ENCODE data around the gene SLF2.

Gene SLF2

GRCh38 chr10:100987685-100988049 is 74.9 kb downstream of the SLF2 start:
- no peak for DNase-seq (ENCODE audit: low read depth)
- H3K4me3 ChIP-seq (ENCODE audit: low read length) = peak overlapping the region; percentile 85
- TF ChIP-seq, protein P1, sequence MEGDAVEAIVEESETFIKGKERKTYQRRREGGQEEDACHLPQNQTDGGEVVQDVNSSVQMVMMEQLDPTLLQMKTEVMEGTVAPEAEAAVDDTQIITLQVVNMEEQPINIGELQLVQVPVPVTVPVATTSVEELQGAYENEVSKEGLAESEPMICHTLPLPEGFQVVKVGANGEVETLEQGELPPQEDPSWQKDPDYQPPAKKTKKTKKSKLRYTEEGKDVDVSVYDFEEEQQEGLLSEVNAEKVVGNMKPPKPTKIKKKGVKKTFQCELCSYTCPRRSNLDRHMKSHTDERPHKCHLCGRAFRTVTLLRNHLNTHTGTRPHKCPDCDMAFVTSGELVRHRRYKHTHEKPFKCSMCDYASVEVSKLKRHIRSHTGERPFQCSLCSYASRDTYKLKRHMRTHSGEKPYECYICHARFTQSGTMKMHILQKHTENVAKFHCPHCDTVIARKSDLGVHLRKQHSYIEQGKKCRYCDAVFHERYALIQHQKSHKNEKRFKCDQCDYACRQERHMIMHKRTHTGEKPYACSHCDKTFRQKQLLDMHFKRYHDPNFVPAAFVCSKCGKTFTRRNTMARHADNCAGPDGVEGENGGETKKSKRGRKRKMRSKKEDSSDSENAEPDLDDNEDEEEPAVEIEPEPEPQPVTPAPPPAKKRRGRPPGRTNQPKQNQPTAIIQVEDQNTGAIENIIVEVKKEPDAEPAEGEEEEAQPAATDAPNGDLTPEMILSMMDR (IDR thresholded peaks at IDR 0.05; ENCODE audit: insufficient read depth, low read depth, low read length, missing control alignments) = no peak

GRCh38 chr10:100988166-100988565 is 75.4 kb downstream of the SLF2 start:
- DNase-seq (ENCODE audit: low read depth) = no peak
- peak overlapping the region; percentile 85 for H3K4me3 ChIP-seq (ENCODE audit: low read length)
- TF ChIP-seq, protein P1 (IDR thresholded peaks at IDR 0.05; ENCODE audit: insufficient read depth, low read depth, low read length, missing control alignments) = no peak

DNA sequence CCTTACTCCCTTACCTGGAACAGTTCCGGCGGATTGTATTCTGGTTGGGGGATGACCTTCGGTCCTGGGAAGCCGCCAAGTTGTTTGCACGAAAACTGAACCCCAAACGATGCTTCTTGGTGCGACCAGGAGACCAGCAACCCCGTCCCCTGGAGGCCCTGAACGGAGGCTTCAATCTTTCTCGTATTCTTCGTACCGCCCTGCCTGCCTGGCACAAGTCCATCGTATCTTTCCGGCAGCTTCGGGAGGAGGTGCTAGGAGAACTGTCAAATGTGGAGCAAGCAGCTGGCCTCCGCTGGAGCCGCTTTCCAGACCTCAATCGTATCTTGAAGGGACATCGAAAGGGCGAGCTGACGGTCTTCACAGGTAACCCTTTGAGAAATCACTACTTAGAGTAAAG is 76.3 kb downstream of the SLF2 start:
- DNase-seq (ENCODE audit: low read depth) = no peak
- TF ChIP-seq, protein P1 (IDR thresholded peaks at IDR 0.05; ENCODE audit: insufficient read depth, low read depth, low read length, missing control alignments) = no peak
- no peak overlapping the region for H3K4me3 ChIP-seq (ENCODE audit: low read length)

DNA sequence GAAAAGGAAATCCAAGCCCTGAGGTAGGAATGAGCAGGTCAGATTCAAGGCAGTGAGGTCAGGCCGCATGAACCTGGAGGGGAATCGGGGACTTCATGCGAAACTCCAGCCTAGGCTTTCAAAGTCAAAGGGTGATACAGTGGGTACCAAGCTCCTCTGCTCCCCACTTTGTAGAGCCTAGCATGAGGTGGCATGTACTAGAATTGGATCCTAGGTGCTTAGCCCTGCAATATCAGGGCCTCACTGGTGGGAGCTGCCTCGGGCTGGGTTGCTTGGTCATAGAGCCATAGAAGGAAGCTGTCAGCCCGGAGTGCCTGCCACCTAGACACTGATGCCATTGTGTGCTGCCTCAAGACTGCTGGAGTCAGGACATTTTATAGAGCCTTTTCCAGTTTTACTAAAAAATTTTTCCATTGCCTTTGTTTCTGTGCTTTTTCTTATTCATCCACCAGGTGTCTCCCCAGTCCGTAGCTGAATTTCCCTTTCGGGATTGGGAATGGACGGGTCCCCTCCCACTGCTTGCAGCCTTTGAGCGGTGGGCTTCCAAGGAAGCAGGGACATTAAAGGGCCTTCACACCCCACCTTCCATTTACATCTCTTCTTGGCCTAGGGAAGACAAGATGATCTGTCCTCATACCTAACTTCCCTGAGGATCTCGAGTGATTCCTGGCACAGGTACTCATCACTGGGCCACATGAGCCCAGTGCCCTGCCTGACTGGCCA is 81.4 kb downstream of the SLF2 start:
- DNase-seq (ENCODE audit: low read depth) = peak; percentile 18
- no peak overlapping the region for H3K4me3 ChIP-seq (ENCODE audit: low read length)
- TF ChIP-seq, protein P1 (IDR thresholded peaks at IDR 0.05; ENCODE audit: insufficient read depth, low read depth, low read length, missing control alignments) = peak; percentile 53

DNA sequence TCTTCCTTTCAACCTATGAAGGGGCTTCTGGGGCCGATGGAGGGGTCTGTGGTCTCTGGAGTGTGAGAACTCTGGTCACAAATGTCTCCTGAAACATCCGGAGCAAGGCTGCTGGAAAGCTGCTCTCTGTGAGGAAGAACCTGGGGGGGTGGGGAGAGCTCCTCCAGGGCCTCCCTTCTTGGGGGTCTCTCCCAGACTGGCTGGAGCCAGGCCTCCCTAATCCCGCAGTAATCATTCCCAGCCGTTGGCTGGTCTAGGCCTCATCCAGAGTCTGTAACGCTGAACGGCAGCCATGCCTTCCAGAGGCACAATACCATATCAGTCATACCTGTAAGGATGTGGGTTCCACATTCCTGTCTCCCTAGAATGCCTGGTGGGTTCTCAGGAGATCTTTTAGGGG is 82.4 kb downstream of the SLF2 start:
- DNase-seq (ENCODE audit: low read depth) = no peak
- H3K4me3 ChIP-seq (ENCODE audit: low read length) = no peak overlapping the region
- TF ChIP-seq, protein P1 (IDR thresholded peaks at IDR 0.05; ENCODE audit: insufficient read depth, low read depth, low read length, missing control alignments) = no peak

GRCh38 chr10:100996678-100997359 is 84.1 kb downstream of the SLF2 start:
- peak overlapping the region; percentile 78 for H3K4me3 ChIP-seq (ENCODE audit: low read length)
- DNase-seq (ENCODE audit: low read depth) = peak; percentile 42
- TF ChIP-seq, protein P1 (IDR thresholded peaks at IDR 0.05; ENCODE audit: insufficient read depth, low read depth, low read length, missing control alignments) = no peak
